H9 (cell line): ENCODE measurements around the gene TMOD4. TPM values are rescaled to one million over a fixed set of nuclear protein-coding genes. Genes with fewer than 3 reads are reported as not detected.

Source experiments
- DNase-seq: peaks from one replicate; pipeline ENCODE4 v3.0.0-alpha.2; 2017
- H2AFZ ChIP-seq: one replicate; pipeline ENCODE4 v1.6.1; 2013; ENCODE audit warnings: mild to moderate bottlenecking, low read length, control low read depth, moderate library complexity
- H2AK5ac ChIP-seq: 2 replicates; pipeline ENCODE4 v1.6.1; 2013; ENCODE audit warnings: low read length, control low read depth, mixed read lengths; ENCODE audit not compliant: insufficient read length
- H2BK120ac ChIP-seq: one replicate; pipeline ENCODE4 v1.6.1; 2013; ENCODE audit warnings: low read depth, mild to moderate bottlenecking, low read length, control low read depth, inconsistent platforms; ENCODE audit not compliant: poor library complexity, severe bottlenecking
- H2BK12ac ChIP-seq: 2 replicates; pipeline ENCODE4 v1.6.1; 2013; ENCODE audit warnings: low read length, control low read depth, mixed read lengths, low read depth; ENCODE audit not compliant: insufficient read length
- H2BK15ac ChIP-seq: 2 replicates; pipeline ENCODE4 v1.6.1; 2013; ENCODE audit warnings: low read depth, low read length, control low read depth
- H2BK20ac ChIP-seq: one replicate; pipeline ENCODE4 v1.6.1; 2013; ENCODE audit warnings: low read depth, mild to moderate bottlenecking, low read length, control low read depth, inconsistent platforms; ENCODE audit not compliant: poor library complexity, severe bottlenecking
- H2BK5ac ChIP-seq: 2 replicates; pipeline ENCODE4 v1.6.1; 2013; ENCODE audit warnings: low read length, control low read depth, mixed read lengths; ENCODE audit not compliant: insufficient read length
- H3K14ac ChIP-seq: 2 replicates; pipeline ENCODE4 v1.6.1; 2013; ENCODE audit warnings: low read length, control low read depth; ENCODE audit not compliant: insufficient read depth
- H3K18ac ChIP-seq: 2 replicates; pipeline ENCODE4 v1.6.1; 2013; ENCODE audit warnings: low read depth, mild to moderate bottlenecking, mixed read lengths, low read length, control low read depth; ENCODE audit not compliant: insufficient read length
- H3K23ac ChIP-seq: 2 replicates; pipeline ENCODE4 v1.6.1; 2013; ENCODE audit warnings: low read length, control low read depth, mixed read lengths, low read depth; ENCODE audit not compliant: insufficient read length
- H3K23me2 ChIP-seq: 2 replicates; pipeline ENCODE4 v1.6.1; 2013; ENCODE audit warnings: low read depth, mild to moderate bottlenecking, mixed read lengths, low read length, control low read depth; ENCODE audit not compliant: insufficient read length, poor library complexity, severe bottlenecking
- H3K27ac ChIP-seq: 2 replicates; pipeline ENCODE4 v1.5.1; 2013; ENCODE audit warnings: low read length, control low read depth, mixed read lengths, low read depth; ENCODE audit not compliant: insufficient read length
- H3K27me3 ChIP-seq: 2 replicates; pipeline ENCODE4 v1.6.1; 2013; ENCODE audit warnings: low read length, control low read depth, inconsistent platforms; ENCODE audit not compliant: insufficient read depth
- H3K4ac ChIP-seq: 2 replicates; pipeline ENCODE4 v1.6.1; 2013; ENCODE audit warnings: low read depth, mild to moderate bottlenecking, control low read depth, inconsistent platforms, low read length, moderate library complexity
- H3K4me1 ChIP-seq: 2 replicates; pipeline ENCODE4 v1.6.1; 2013; ENCODE audit warnings: low read length, control low read depth, inconsistent platforms; ENCODE audit not compliant: insufficient read depth
- H3K4me2 ChIP-seq: 2 replicates; pipeline ENCODE4 v1.6.1; 2013; ENCODE audit warnings: low read length, control low read depth, mixed read lengths; ENCODE audit not compliant: insufficient read length, insufficient read depth
- H3K56ac ChIP-seq: 2 replicates; pipeline ENCODE4 v1.6.1; 2013; ENCODE audit warnings: low read depth, mild to moderate bottlenecking, mixed read lengths, low read length, control low read depth; ENCODE audit not compliant: insufficient read length
- H3K79me1 ChIP-seq: 2 replicates; pipeline ENCODE4 v1.6.1; 2013; ENCODE audit warnings: low read depth, mild to moderate bottlenecking, moderate library complexity, low read length, control low read depth, inconsistent platforms; ENCODE audit not compliant: insufficient read depth, poor library complexity, severe bottlenecking
- H3K79me2 ChIP-seq: 2 replicates; pipeline ENCODE4 v1.6.1; 2013; ENCODE audit warnings: low read length, control low read depth, inconsistent platforms; ENCODE audit not compliant: insufficient read depth
- H3K9ac ChIP-seq: 2 replicates; pipeline ENCODE4 v1.6.1; 2013; ENCODE audit warnings: low read length, control low read depth, mixed read lengths; ENCODE audit not compliant: insufficient read length; ENCODE audit errors: extremely low read depth
- H3K9me3 ChIP-seq: one replicate; pipeline ENCODE4 v1.6.1; 2013; ENCODE audit warnings: low read depth, low read length, inconsistent platforms; ENCODE audit not compliant: control insufficient read depth
- H3T11ph ChIP-seq: one replicate; pipeline ENCODE4 v1.6.1; 2013; ENCODE audit warnings: mild to moderate bottlenecking, low read length, control low read depth, inconsistent platforms
- H4K20me1 ChIP-seq: one replicate; pipeline ENCODE4 v1.6.1; 2013; ENCODE audit not compliant: control insufficient read depth, insufficient read length, insufficient read depth
- H4K5ac ChIP-seq: 2 replicates; pipeline ENCODE4 v1.6.1; 2013; ENCODE audit warnings: low read depth, mild to moderate bottlenecking, mixed read lengths, low read length, control low read depth; ENCODE audit not compliant: insufficient read length
- H4K8ac ChIP-seq: replicated peaks from 2 replicates; pipeline ENCODE4 v1.6.1; 2013; ENCODE audit warnings: low read length, control low read depth, mixed read lengths, low read depth; ENCODE audit not compliant: insufficient read length
- H4K91ac ChIP-seq: 2 replicates; pipeline ENCODE4 v1.6.1; 2013; ENCODE audit warnings: low read depth, mild to moderate bottlenecking, moderate library complexity, mixed read lengths, low read length, control low read depth; ENCODE audit not compliant: insufficient read length
- H3K27ac Mint-ChIP-seq, 3 experiments: 2 replicates in 2 of 3; 3 replicates in 1 of 3; pipeline ENCODE4 v1.8.0; 2020 to 2021; ENCODE audit warnings: mixed read lengths in 3 of 3, mild to moderate bottlenecking in 1 of 3, moderate library complexity in 1 of 3
- H3K27me3 Mint-ChIP-seq: 2 replicates; pipeline ENCODE4 v1.8.0; 2021; ENCODE audit warnings: low read depth, mild to moderate bottlenecking, moderate library complexity, mixed read lengths
- H3K36me3 Mint-ChIP-seq, 3 experiments: 2 replicates in 2 of 3; 3 replicates in 1 of 3; pipeline ENCODE4 v1.8.0; 2020 to 2021; ENCODE audit warnings: low read depth in 3 of 3, mixed read lengths in 3 of 3; ENCODE audit not compliant: insufficient read depth in 1 of 3
- H3K4me1 Mint-ChIP-seq, 2 experiments: 2 replicates each; pipeline ENCODE4 v1.8.0; 2020; ENCODE audit warnings: mixed read lengths in 2 of 2
- H3K4me3 Mint-ChIP-seq, 2 experiments: 2 replicates in 1 of 2; 3 replicates in 1 of 2; pipeline ENCODE4 v1.8.0; 2020 to 2021; ENCODE audit warnings: mild to moderate bottlenecking in 2 of 2, mixed read lengths in 2 of 2, moderate library complexity in 1 of 2
- H3K9me3 Mint-ChIP-seq, 2 experiments: 2 replicates in 1 of 2; 3 replicates in 1 of 2; pipeline ENCODE4 v1.8.0; 2020; ENCODE audit warnings: mild to moderate bottlenecking in 2 of 2, mixed read lengths in 2 of 2, moderate library complexity in 1 of 2
- CTCF ChIP-seq: fragments of 200-600 bp; sonication (generic); conservative IDR thresholded peaks from 3 replicates; pipeline ENCODE4 v1.8.0; 2021; ENCODE audit warnings: antibody characterized with exemption, mild to moderate bottlenecking
- WGBS: extraction: QIAGEN DNeasy Blood & Tissue Kit; methylation state at CpG from one replicate; pipeline ENCODE4 v1.1.7; 2013; ENCODE audit warnings: missing lambda C conversion rate, low lambda C conversion rate, mixed read lengths; ENCODE audit not compliant: insufficient read length; ENCODE audit errors: extremely low coverage; 5-methylcytosine and 5-hydroxymethylcytosine counted together
- total RNA-seq: library from RNA; stranded (reverse); gene quantifications from 2 replicates; pipeline ENCODE4 v1.2.1, GENCODE V29; 2021

The TMOD4 gene
- total RNA-seq, 1 experiment from 2014 or later, result 0.42 TPM

- H2BK5ac ChIP-seq, result no peak overlapping the region
- no peak overlapping the region for H3K23ac ChIP-seq
- Mint-ChIP-seq H3K4me1 (peaks cover 13 to 20% of the 10 kb centered on the region in 2 experiments), H3K9me3 (no peaks in the 10 kb centered on the region; a peak in 1 of 5 replicates), H3K4me3 (no peak overlapping the region), H3K36me3 (peaks cover 0 to 4% (median 0%) of the 10 kb centered on the region in 3 experiments; a peak in 1 of 7 replicates), H3K27ac (no peak overlapping the region), H3K27me3 (peaks cover 4% of the 10 kb centered on the region; the same call in 1 of the 2 replicates)
- no peak for TF ChIP-seq CTCF
- H3K4me2 ChIP-seq, result no peak overlapping the region
- no peak overlapping the region for H3T11ph ChIP-seq
- H3K27me3 ChIP-seq, result no peaks in the 10 kb centered on the region
- H3K79me2 ChIP-seq, result peaks cover 10% of the 10 kb centered on the region; the same call in 1 of the 2 replicates
- no CpG with 5 or more reads among the region's 6 CpGs for WGBS
- no peaks in the 10 kb centered on the region for H3K4me1 ChIP-seq
- H3K79me1 ChIP-seq, result no peaks in the 10 kb centered on the region
- no peak overlapping the region for H3K56ac ChIP-seq
- H3K9ac ChIP-seq, result no peak overlapping the region
- no peak overlapping the region for H2BK120ac ChIP-seq
- no peak overlapping the region for H4K91ac ChIP-seq
- H4K5ac ChIP-seq, result no peak overlapping the region
- no peak overlapping the region for H3K27ac ChIP-seq
- H2BK12ac ChIP-seq, result no peak overlapping the region
- no peaks in the 10 kb centered on the region for H4K20me1 ChIP-seq
- H2AK5ac ChIP-seq, result no peak overlapping the region
- no peak overlapping the region for H3K4ac ChIP-seq
- no peak for DNase-seq
- no peaks in the 10 kb centered on the region for H3K9me3 ChIP-seq
- H3K14ac ChIP-seq, result no peak overlapping the region
- no peak overlapping the region for H2BK15ac ChIP-seq
- no peak overlapping the region for H3K18ac ChIP-seq
- H2AFZ ChIP-seq, result no peak overlapping the region
- peaks cover 4% of the 10 kb centered on the region for H3K23me2 ChIP-seq
- H2BK20ac ChIP-seq, result no peak overlapping the region
- no peak overlapping the region for H4K8ac ChIP-seq
Observed at GRCh38 chr1:151193304-151193703, 17.5 kb upstream of the TMOD4 start.
